IMR-90 (cell line): Measurements from ENCODE around the gene RAD52.

ENCODE experiments used
- BHLHE40 ChIP-seq: fragments of 150-350 bp; IDR thresholded peaks from 2 replicates; pipeline ENCODE4 v1.6.1; 2016; ENCODE audit warnings: mild to moderate bottlenecking, low read depth, low read length
- CEBPB ChIP-seq: IDR thresholded peaks from 2 replicates; pipeline ENCODE4 v1.6.1; 2012; ENCODE audit warnings: low read depth, low read length, improper control_type of control experiment
- CTCF ChIP-seq: conservative IDR thresholded peaks from 2 replicates; pipeline ENCODE4 v1.5.1; 2012; ENCODE audit warnings: mild to moderate bottlenecking, low read depth, low read length, improper control_type of control experiment
- FOS ChIP-seq: fragments of 150-350 bp; IDR thresholded peaks from 2 replicates; pipeline ENCODE4 v1.6.1; 2016; ENCODE audit warnings: low read depth, low read length
- MAFK ChIP-seq: IDR thresholded peaks from 2 replicates; pipeline ENCODE4 v1.6.1; 2012; ENCODE audit warnings: low read depth, low read length, improper control_type of control experiment
- MAZ ChIP-seq: IDR thresholded peaks from 2 replicates; pipeline ENCODE4 v1.6.1; 2012; ENCODE audit warnings: low read depth, mild to moderate bottlenecking, low read length, improper control_type of control experiment, moderate library complexity, borderline replicate concordance
- MXI1 ChIP-seq: IDR thresholded peaks from 2 replicates; pipeline ENCODE4 v1.6.1; 2012; ENCODE audit warnings: low read depth, mild to moderate bottlenecking, low read length, moderate library complexity, borderline replicate concordance
- NFE2L2 ChIP-seq: fragments of 150-350 bp; IDR thresholded peaks from 2 replicates; pipeline ENCODE4 v1.6.1; 2016; ENCODE audit warnings: low read depth, mild to moderate bottlenecking, low read length
- POLR2A ChIP-seq: IDR thresholded peaks from 2 replicates; pipeline ENCODE4 v1.6.1; 2012; ENCODE audit warnings: mild to moderate bottlenecking, low read depth, low read length
- RAD21 ChIP-seq: IDR thresholded peaks from 2 replicates; pipeline ENCODE4 v1.6.1; 2012; ENCODE audit warnings: low read length, improper control_type of control experiment
- RCOR1 ChIP-seq: IDR thresholded peaks from 2 replicates; pipeline ENCODE4 v1.6.1; 2012; ENCODE audit warnings: mild to moderate bottlenecking, low read length, improper control_type of control experiment; ENCODE audit not compliant: insufficient replicate concordance
- RFX5 ChIP-seq: IDR thresholded peaks from 2 replicates; pipeline ENCODE4 v1.8.0; 2012; ENCODE audit warnings: low read depth, mild to moderate bottlenecking, low read length, moderate library complexity
- SMC3 ChIP-seq: fragments of 150-350 bp; IDR thresholded peaks from 2 replicates; pipeline ENCODE4 v1.6.1; 2016; ENCODE audit warnings: low read depth, mild to moderate bottlenecking, antibody characterized with exemption, low read length, moderate library complexity
- USF2 ChIP-seq: fragments of 150-350 bp; IDR thresholded peaks from 2 replicates; pipeline ENCODE4 v1.6.1; 2017; ENCODE audit warnings: mild to moderate bottlenecking, antibody characterized with exemption, low read length, low read depth

GRCh38 chr12:907413-908185 lies 41.9 kb downstream of the RAD52 start:
- no peak for TF ChIP-seq RAD21
- no peak for TF ChIP-seq CTCF
- no peak for TF ChIP-seq USF2
- no peak for TF ChIP-seq RCOR1
- TF ChIP-seq SMC3: no peak
- TF ChIP-seq NFE2L2: no peak
- TF ChIP-seq MXI1: no peak
- TF ChIP-seq FOS: no peak
- TF ChIP-seq RFX5: no peak
- TF ChIP-seq POLR2A: no peak
- no peak for TF ChIP-seq CEBPB
- no peak for TF ChIP-seq MAZ
- TF ChIP-seq MAFK: no peak
- no peak for TF ChIP-seq BHLHE40
